NOMO-1 treated with DMSO at 0.1 percent for 48 hours (cell line): Measurements from ENCODE around the gene ADGRG7.
A peak's percentile ranks its signal among the peaks of the same experiment; 100 is the strongest.

Experiments
- DNase-seq: peaks from one replicate; lab custom pipeline; 2025; ENCODE audit not compliant: unreplicated experiment; lab: John Stamatoyannopoulos, UW

Gene ADGRG7

DNA sequence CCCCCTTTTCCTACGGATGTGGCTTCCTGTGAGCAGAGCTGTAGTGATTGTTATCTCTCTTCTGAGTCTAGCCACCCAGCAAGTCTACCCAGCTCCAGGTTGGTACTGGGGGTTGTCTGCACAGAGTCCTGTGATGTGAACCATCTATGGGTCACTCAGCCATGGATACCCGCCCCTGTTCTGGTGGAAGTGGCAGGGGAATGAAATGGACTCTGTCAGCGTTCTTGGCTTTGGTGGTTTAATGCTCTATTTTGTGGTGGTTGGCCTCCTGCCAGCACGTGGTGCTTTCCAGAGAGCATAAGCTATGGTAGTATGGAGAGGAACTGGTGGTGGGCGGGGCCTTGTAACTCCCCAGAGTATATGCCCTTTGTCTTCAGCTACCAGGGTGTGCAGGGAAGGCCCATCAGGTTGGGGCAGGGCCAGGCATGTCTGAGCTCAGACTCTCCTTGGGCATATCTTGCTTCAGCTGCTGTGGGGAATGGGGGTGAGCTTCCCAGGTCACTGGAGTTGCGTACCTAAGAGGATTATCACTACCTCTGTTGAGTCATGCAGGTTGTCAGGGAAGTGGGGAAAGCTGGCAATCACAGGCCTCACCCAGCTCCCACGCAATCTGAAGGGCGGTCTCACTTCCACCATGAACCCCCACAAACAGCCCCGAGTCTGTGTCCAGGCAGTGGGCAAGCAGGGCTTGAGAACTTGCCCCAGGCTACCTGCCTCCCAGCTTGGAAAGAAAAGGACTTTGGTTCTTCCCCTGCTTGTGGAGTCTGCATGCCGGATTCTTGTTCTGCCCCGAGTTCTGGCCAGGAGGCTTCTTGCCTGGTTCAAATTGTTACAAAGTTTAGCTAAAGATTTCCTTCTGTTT lies 9.0 kb upstream of the ADGRG7 start:
- no peak for DNase-seq

DNA sequence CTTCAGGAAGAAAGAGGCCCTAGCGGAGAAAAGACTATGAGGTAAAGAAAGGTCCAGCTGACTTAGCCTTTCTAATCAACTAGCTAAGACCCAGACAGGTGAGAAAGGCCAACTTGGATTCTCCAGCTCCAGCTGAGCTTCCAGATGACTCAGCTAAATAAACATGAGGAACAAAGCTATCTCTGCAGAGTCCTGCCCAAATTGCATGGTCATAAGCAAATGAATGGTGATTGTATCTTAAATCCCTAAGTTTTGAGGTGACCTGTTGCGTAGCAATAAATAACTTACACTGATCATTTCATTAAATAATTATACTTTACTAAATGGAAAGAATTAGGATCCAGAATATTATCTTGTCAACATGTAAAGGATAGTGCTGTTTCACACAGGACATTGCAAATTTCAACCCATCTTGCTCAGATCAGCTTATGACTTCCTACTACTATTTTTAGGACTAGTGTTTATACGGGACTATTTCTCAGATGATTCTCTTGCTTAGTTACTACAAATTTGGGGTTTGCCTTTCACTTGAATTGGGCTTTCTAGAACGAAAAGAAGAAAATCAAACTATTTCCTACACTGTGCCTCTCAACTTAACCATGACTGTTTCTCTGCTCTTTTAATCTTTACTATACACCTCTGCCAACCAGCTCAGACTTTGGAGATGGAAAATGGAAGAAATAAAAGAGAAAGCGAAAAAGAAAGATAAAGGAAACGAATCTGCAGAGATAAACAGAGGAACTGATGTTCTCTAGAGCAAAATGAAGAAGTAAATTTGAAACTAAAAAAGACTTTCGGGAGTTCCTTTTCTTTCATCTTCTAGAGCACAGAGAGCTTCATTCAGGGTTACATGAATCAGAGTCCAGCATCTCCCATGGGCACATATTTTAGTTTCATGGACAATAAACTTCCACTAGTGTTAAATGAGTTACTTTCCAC lies 6.6 kb upstream of the ADGRG7 start:
- peak; percentile 81 for DNase-seq

DNA sequence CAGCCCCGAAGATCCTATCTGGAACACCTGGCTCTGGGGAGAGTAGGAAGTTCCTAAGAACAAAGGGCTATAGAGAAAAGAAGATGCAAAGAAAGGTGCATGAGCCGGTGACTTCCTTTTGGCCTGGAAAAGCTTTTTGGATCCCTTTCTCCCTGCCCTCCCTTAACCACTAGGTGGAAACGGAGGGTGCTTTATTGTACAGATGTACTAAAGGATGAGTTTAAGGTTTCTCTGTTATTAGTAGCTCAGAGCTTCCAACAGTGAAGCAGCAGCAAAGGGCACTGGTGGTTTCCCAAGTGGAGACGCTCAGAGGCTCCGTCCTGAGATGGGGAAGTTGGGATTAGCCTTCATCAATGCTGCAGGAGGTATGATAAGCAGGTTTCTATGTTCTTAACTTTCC lies 5.9 kb upstream of the ADGRG7 start:
- DNase-seq: peak; percentile 50

DNA sequence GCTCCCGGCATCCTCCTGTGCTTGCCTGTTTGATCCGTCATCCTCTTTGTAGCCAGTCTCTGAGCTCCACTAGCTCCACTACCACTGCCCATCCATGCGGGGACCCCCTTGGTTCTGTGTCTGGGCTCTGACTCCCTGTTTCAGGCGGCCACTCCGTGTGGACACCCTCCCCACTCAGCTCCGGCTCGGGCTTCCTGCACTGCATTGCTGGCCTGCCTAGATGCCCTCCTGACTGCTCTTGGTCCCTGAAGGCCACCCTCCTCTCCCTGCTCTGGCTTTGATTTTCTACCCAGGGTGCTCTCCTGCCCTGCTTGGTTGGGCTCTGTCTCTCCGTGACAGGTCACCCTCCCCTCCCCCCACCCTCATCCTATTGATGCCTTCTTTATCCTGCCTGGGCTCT lies 4.0 kb upstream of the ADGRG7 start:
- no peak for DNase-seq

DNA sequence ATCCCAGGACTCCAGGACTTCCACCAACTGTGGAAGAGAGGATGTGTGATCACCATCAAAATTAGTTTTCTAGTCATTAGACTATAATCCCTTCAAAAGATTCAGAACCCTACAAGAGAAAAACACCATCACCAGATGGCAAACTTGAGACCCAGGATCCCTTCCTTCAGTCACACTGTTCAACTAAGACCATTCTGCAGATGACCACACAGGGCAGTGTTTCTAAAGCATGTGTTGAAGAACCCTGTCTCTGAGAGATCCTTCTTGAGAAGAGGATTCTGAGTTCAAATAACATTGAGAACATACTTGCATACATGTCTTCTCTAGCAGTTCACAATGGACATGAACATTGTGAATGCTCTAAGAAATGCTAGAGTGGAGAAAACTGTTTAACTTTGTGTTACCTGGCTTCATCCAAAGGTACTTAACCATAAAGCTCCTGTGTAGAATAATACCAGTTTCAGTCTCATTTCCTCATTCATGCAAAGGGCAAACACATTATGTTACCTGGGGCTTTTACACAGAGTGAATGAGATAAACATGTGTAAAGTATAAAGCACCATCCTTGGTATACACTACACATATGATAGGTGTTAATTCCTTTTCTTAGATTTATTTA lies 2.4 kb upstream of the ADGRG7 start:
- DNase-seq: no peak

DNA sequence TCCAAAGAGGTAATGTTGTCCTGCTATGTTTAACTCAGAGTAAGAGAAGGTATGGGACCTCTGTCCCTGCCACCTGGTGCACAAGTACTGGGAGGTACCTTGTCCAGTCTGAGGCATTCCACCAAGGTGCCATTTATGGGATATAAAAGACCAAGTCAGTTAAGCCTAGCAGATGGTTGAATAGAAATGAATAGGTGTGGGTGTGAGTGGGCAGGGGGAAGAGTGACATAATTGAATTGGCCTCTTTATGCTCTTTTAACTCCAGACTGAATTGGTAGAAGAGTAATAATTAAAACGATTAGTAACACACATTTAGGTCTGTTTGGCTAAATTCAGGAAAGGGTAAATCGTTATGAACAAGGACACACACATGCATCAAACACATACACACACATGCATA lies 562 bp downstream of the ADGRG7 start:
- no peak for DNase-seq

DNA sequence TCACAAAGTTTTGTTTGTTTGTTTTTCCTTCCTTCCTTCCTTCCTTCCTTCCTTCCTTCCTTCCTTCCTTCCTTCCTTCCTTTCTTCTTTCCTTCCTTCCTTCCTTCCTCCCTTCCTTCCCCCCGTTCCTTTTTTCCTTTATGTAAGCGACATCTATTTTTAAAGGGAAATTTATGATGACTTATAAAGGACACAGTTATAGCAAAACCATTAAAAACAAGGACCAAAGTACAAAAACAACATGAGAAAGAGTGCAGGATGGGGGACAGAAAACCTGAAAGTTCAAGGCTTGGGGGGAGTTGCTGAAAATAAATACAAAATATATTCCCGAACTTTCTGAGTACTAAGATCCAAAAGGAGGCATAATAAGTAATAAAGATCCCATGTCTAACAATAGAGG lies 1.8 kb downstream of the ADGRG7 start:
- no peak for DNase-seq

DNA sequence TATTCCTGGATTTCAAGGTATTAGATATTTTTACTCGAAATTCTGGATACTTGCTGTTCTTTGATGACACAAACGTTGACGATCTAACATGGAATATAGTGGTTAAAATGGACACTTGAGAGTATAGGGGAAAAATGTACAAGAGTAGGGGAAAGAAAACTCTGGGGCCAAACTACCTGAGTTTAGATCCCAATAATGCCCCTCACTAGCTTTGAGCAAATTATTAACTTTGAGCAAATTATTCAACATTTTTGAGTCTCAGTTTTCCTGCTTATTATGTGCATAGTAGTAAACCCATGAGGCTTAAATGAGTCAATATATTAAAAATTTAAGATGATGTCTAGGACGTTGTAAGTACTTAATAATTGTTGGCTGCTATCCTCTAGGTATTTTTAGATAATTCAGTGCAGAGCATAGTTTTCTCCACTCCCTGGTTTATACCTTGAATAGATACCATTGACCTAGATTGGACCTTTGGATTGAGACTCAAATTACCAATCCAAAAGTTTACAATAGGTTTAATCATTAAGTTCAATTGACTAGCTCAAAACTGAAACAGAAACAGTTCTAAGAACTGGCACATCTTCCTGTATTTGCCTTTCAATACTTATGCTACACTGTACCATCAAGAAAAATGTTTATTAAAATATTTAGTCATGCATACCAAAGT lies 4.5 kb downstream of the ADGRG7 start:
- no peak for DNase-seq

DNA sequence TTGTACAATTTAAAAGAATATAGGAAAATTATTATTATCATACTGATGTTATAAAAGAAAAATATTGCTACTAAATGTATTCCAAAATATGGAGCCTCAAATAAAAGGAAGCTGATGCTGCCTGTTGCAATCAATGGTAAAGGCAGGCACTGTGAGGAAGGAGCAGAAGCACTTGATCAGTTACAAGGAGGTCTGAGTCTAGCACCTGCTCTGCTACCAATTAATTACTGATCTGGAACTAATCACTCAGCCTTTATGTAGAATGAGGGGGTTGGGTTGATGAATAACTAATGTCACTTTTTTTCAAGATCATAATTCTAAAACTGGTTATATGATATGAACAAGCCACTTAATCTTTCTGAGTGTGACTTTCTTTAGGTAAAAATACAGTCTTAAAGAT lies 5.5 kb downstream of the ADGRG7 start:
- no peak for DNase-seq

DNA sequence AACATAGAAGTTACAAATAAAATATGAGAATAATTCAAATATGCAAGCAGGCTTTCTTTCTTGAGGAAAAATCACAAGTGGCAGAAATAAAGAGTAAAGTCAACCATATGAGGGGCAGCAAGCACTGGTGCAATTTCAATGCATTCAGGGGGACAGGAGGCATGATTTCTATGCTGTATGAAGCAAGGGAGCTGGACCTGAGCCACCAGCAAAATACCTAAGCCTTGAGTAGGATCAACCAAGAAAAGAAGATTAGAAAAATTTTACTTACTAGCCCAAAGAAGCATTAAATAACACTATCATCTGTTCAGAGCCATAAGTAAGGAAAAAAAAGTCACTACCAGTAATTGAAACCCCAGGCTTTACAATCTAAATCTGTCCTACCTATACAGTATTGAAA lies 6.3 kb downstream of the ADGRG7 start:
- no peak for DNase-seq

DNA sequence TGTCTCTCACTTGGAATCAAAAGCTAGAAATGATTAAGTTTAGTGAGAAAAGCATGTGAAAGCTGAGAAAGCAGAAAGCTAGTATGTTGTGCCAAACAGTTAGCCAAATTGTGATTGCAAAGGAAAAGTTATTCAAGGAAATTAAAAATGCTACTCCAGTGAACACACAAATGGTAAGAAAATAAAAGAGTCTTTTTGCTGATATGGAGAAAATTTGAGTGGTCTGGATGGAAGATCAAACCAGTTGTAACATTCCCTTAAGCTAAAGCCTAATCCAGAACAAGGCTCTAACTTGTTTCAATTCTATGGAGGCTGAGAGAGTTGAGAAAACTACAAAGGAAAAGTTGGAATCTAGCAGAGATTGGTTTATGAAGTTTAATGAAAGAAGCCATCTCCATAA lies 11.8 kb downstream of the ADGRG7 start:
- DNase-seq: no peak

DNA sequence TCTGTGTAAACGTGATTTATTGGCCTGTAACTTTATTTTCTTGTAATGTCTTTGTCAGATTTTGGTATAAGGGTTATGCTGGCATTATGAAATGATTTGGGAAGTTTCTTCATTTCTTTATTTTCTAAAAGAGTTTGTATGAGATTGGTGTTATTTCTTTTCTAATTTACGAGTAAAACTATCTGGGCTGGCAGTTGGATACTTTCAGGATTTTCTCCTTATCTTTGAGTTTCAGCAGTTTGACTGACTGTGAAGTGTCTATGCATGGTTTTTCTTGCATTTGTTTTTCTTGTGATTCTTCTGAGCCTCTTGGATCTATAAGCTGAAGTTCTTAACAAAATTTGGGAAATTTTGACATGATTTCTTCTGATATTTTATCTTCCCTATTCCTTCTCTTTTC lies 18.1 kb downstream of the ADGRG7 start:
- no peak for DNase-seq

DNA sequence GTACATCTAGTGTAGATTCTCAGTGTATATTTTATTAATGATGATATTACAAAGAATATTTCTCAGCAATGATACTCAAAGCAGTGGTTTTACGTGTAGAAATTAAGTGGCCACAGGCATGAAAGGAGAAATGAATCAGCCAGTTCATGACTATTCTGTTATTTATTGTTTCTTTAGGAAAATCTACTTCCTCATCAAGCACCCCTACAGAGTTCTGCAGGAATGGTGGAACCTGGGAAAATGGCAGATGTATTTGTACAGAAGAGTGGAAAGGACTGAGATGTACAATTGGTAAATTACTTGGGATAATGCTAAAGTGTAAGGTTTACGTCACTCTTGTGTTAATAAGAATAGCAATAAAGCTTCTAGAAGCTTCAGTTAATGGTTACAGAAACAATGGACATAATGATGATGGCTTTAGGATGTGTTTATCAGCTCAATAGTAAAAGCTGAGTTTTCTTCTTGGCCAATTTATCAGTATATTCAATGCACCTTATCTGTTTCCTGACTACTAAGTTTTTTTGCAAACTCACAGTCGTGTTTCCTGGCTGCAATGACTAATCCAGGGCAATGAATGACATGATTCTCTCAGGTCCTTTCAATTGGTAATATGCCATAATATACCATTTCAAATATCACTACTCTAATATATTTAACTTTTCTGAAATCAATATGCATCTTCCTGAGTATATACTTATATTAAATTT lies 20.2 kb downstream of the ADGRG7 start:
- no peak for DNase-seq

DNA sequence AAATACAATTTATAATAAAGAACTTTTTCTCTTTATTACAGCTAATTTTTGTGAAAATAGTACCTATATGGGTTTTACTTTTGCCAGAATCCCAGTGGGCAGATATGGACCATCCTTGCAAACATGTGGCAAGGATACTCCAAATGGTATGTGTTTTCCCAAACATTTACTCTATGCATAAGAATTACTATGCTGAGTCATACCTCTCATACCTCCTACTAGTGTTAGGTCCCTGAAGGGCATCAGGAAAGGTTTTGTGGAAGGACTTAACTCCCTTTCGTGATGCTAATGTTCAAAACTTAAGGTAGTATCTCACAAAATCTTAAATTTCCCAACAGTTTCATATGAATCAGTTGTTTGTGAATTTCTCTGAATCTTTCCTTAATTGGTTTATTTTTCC lies 21.3 kb downstream of the ADGRG7 start:
- DNase-seq: no peak

DNA sequence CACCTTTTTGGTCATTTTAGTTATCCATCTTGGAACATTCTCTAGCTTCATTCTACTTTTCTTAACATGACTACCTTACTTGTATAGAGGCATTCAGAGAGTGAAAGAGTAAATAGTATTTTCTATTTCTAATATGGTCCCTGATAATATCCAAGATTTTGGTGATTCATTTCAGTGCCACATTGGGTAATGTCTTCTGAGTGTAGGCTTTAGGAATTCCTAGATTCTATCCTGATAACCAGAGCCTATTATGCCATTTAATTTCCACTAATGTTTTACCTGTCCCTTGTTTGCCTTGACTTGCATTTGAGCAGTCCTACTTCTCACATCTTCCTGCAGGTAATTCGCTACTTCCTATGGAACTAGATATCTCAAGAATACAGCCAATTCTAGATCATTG lies 21.8 kb downstream of the ADGRG7 start:
- no peak for DNase-seq

DNA sequence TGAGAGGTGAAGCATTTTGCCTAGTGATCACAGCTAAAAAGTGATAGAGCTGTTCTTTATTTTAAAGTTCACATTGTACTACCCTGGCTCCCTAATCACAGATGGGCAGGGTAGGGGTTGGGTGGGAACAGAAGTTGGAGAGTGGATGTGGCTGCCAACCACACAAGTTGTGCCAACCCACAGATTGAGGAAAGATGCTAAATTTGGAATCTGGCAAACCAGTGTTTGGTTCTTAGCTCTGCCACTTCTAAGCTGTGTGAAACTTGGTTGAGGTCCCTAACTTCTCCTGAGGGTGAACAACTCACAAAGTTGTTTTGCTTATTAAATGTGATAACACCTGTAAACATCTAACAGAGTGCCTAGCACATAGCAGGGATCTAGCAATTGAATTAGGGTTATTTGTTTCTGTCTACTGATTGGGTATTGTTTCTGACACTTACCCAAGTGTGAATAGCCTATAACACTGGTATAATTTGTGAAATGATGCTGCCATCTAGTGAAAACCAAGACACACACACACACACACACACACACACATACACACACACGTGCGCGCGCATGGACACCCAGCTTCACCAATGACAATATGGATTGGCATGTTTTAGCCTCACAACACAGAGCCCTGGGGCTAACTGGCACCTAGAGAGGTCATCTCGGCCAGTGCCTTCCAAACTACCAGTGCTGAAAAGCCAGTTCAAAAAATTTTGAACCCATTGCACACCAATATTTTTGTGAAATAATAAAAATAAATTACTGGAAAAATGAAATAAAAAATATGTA lies 25.3 kb downstream of the ADGRG7 start:
- DNase-seq: no peak

DNA sequence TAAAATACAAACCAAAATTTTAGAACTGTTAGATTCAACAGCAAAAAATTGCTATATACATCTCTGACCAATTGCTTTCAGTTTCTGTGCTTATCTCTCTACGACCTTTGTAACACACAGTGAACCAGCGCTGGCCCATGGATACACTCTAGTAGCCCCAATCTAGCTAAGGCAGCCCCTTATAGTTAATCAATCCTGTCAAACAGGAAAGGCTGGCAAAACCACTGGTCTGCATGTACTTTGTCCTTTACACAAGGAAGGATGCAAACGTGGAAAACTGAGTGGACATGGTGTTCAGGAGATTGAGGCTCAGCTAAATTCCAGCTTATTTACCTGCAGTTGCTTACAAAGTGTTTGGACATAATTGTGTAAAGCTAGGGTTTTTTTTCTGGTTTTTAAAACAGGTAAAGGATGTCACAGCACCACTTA lies 25.9 kb downstream of the ADGRG7 start:
- DNase-seq: no peak

DNA sequence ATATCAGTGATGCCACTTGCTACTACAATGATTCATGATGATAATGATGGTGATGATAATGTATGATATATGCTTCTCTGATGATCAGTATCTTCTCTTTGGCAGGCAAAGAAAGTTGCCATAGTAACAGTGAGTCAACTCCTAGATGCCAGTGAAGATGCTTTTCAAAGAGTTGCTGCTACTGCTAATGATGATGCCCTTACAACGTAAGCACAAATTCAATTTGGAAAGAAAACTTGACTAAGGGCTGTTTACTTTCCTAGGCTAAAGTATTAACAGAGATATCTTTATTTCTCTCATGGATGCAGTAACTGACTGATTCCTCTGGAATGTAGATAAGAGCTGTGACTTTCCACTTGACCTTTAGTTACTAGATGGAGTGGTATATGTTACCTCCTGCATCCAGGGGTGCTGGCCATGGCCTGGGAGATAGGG lies 27.8 kb downstream of the ADGRG7 start:
- no peak for DNase-seq

DNA sequence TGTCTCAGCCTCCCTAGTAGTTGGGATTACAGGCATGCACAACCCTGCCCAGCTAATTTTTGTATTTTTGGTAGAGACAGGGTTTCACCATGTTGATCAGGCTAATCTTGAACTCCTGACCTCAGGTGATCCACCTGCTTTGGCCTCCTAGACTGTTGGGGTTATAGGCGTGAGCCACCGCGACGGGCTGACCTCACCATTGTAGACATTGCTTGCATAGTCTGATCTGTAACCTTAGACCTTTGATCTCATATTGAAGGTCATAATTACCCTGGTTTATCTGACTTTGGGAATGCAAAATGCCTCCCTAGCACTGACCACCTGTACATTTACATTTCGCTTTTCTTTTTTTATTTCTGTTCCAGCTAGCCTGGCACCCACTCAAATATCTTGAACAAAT lies 31.2 kb downstream of the ADGRG7 start:
- no peak for DNase-seq
